ENCODE data around the gene PPIL3.

The PPIL3 gene

GRCh38 chr2:200847939-200848338 lies 40.9 kb downstream of the PPIL3 start:
- no peak for DNase-seq (ENCODE audit: low read depth)
- TF ChIP-seq CTCF (IDR thresholded peaks at IDR 0.05; ENCODE audit: low read length, missing control alignments), result no peak
- H3K4me3 ChIP-seq (replicated peaks; ENCODE audit: low read depth, low read length), result no peak overlapping the region

- H3K4me3 ChIP-seq (replicated peaks; ENCODE audit: low read depth, low read length), result no peak overlapping the region
- no peak for DNase-seq (ENCODE audit: low read depth)
- TF ChIP-seq CTCF (IDR thresholded peaks at IDR 0.05; ENCODE audit: low read length, missing control alignments), result no peak
Observed at GRCh38 chr2:200847269-200847668, 41.6 kb downstream of the PPIL3 start.

DNA sequence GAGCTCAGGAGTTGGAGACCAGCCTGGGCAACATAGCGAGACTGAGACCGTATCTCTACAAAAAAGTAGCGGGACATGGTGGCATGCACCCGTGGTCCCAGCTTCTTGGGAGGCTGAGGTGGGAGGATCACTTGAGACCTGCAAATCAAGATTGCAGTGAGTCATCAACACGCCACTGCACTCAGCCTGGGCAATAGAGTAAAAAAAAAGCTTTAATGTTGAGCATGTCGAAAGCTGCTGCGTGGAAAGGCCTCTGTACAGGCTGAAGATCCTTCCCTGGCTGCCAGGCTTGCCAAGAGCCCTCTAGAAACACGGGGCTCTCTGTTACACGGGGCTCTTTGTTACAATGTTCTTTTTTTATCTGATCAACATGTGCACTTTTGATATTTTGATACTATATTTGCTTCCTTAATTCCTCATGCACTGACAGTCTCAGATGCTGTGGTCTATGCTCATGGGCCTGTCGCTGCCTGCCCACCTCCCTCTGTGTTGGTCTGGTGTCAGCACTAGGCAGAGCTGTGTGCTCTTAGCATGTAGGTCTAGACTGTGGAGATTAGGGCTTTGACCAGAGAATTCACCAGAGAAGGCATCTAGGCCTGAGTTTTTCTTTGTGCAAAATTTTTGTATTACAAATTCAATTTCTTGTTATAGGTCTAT lies 43.1 kb downstream of the PPIL3 start:
- H3K4me3 ChIP-seq (replicated peaks; ENCODE audit: low read depth, low read length), result no peak overlapping the region
- no peak for DNase-seq (ENCODE audit: low read depth)
- no peak for TF ChIP-seq CTCF (IDR thresholded peaks at IDR 0.05; ENCODE audit: low read length, missing control alignments)

- TF ChIP-seq CTCF (IDR thresholded peaks at IDR 0.05; ENCODE audit: low read length, missing control alignments), result no peak
- H3K4me3 ChIP-seq (replicated peaks; ENCODE audit: low read depth, low read length), result no peak overlapping the region
- DNase-seq (ENCODE audit: low read depth), result no peak
Observed at GRCh38 chr2:200845194-200845593, 43.7 kb downstream of the PPIL3 start.

DNA sequence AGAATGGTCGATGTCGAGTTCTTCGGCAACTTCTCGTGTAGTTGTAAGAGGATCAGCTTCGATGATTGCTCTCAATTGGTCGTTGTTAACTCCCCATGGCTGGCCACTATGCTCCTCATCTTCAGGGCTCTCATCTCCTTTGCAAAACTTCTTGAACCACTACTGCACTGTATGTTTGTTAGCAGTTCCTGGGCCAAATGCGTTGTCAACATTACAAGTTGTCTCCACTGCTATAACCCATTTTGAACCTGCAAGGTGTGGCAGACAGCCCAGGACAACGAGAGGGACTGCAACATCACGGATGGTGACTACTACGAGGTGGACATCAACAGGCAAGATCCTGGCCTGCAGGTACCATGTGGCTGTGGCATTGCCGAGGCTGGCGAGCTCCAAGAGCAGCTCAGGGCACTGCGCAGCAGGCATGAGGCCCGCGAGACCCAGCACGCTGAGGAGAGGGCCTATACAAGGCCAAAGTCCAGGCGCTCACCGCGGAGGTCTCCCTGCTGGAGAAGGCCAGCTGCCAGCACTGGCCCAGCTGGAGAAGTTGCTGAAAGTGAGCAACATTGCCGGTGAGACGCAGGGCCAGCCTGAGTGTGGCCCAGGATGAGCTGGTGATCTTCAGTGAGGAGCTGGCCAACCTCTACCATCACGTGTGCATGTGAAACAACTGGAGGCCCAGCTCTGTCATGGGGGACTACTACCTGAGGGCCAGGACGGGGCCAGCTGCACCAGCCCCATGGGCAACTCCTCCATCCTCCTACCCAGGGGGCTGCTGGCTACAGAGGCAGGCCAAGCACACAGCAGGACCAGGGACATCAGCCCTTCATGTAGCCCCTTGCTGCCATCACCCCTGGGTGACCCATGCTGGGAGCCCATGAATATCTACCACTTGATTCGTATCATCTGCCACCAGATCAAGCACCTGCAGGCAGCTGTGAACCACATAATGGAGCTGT lies 44.6 kb downstream of the PPIL3 start:
- no peak overlapping the region for H3K4me3 ChIP-seq (replicated peaks; ENCODE audit: low read depth, low read length)

DNA sequence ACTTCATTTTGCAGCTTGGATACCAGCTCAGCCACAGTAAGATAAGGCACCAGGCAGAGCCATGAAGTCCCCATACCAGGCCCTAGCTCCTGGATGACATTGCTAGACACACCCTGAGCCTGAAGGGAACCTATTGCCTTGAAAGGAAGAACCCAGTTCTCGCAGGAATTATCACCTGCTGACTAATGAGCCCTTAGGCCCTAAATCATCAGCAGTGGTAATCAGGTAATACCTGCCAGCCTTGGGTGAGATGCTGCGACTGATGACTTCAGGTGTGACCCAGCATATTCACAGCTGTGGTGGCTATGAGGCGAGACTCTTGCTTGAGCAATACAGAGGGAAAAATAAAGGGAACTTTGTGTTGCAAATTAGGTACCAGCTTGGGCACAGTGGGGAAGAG lies 49.4 kb downstream of the PPIL3 start:
- no peak for DNase-seq (ENCODE audit: low read depth)
- no peak overlapping the region for H3K4me3 ChIP-seq (replicated peaks; ENCODE audit: low read depth, low read length)
- no peak for TF ChIP-seq CTCF (IDR thresholded peaks at IDR 0.05; ENCODE audit: low read length, missing control alignments)

More for the DNA sequence above, 44.6 kb downstream of the PPIL3 start:
- DNase-seq (ENCODE audit: low read depth), result no peak
- no peak for TF ChIP-seq CTCF (IDR thresholded peaks at IDR 0.05; ENCODE audit: low read length, missing control alignments)
